GM23338 (cell line): ENCODE measurements around the gene CTSF. TPM values are rescaled to one million over a fixed set of nuclear protein-coding genes. Genes with fewer than 3 reads are reported as not detected.

Experiments
- ATAC-seq: fragments of 200-7000 bp; cut with Tn5 transposase; 3 replicates; pipeline ENCODE4 v1.9.1; 2020
- DNase-seq: peaks from one replicate; pipeline ENCODE4 v3.0.0-alpha.2; 2015; ENCODE audit warnings: low spot score
- H2AFZ ChIP-seq: fragments of 200-600 bp; sonication (generic); 2 replicates; pipeline ENCODE4 v1.8.0; 2016; ENCODE audit warnings: antibody characterized with exemption, mild to moderate bottlenecking, moderate library complexity
- H3F3A ChIP-seq: fragments of 200-600 bp; sonication (generic); replicated peaks from 2 replicates; pipeline ENCODE4 v1.8.0; 2017; ENCODE audit warnings: antibody characterized with exemption, mixed run types, low read depth
- H3K27ac ChIP-seq: fragments of 200-600 bp; sonication (generic); 2 replicates; pipeline ENCODE4 v1.6.1; 2016; ENCODE audit warnings: low read depth
- H3K27me3 ChIP-seq: fragments of 200-600 bp; sonication (generic); 2 replicates; pipeline ENCODE4 v1.8.0; 2016; ENCODE audit warnings: mild to moderate bottlenecking, mixed run types, moderate library complexity; ENCODE audit not compliant: insufficient read depth
- H3K36me3 ChIP-seq: fragments of 200-600 bp; sonication (generic); 2 replicates; pipeline ENCODE4 v1.8.0; 2016; ENCODE audit warnings: mild to moderate bottlenecking; ENCODE audit not compliant: insufficient read depth
- H3K4me1 ChIP-seq: fragments of 200-600 bp; sonication (generic); 2 replicates; pipeline ENCODE4 v1.8.0; 2016; ENCODE audit warnings: mild to moderate bottlenecking, moderate library complexity; ENCODE audit not compliant: insufficient read depth
- H3K4me2 ChIP-seq: fragments of 200-600 bp; sonication (generic); 2 replicates; pipeline ENCODE4 v1.7.1; 2017; ENCODE audit warnings: mixed run types
- H3K4me3 ChIP-seq: fragments of 200-600 bp; sonication (generic); 2 replicates; pipeline ENCODE4 v1.6.1; 2016; ENCODE audit warnings: mixed run types
- H3K79me2 ChIP-seq: fragments of 200-600 bp; sonication (generic); replicated peaks from 2 replicates; pipeline ENCODE4 v1.8.0; 2017; ENCODE audit warnings: mild to moderate bottlenecking; ENCODE audit not compliant: insufficient read depth
- H3K9me2 ChIP-seq: fragments of 200-600 bp; sonication (generic); 2 replicates; pipeline ENCODE4 v1.8.0; 2017; ENCODE audit not compliant: insufficient read depth
- H4K20me1 ChIP-seq: fragments of 200-600 bp; sonication (generic); replicated peaks from 2 replicates; pipeline ENCODE4 v1.8.0; 2017; ENCODE audit warnings: mild to moderate bottlenecking; ENCODE audit not compliant: insufficient read depth
- H3K27ac Mint-ChIP-seq: 2 replicates; pipeline ENCODE4 v1.8.0; 2020; ENCODE audit warnings: inconsistent platforms, mild to moderate bottlenecking, moderate library complexity, mixed read lengths
- H3K27me3 Mint-ChIP-seq: 3 replicates; pipeline ENCODE4 v1.8.0; 2022; ENCODE audit warnings: low read depth, mild to moderate bottlenecking, moderate library complexity, mixed read lengths, inconsistent platforms; ENCODE audit not compliant: insufficient read depth, poor library complexity
- H3K36me3 Mint-ChIP-seq: 3 replicates; pipeline ENCODE4 v1.8.0; 2021; ENCODE audit warnings: low read depth, mild to moderate bottlenecking, inconsistent platforms, moderate library complexity, mixed read lengths
- H3K4me1 Mint-ChIP-seq: 3 replicates; pipeline ENCODE4 v1.8.0; 2020; ENCODE audit warnings: mild to moderate bottlenecking, inconsistent platforms, mixed read lengths
- H3K4me3 Mint-ChIP-seq: 3 replicates; pipeline ENCODE4 v1.8.0; 2021; ENCODE audit warnings: moderate library complexity, mild to moderate bottlenecking, inconsistent platforms, mixed read lengths
- H3K9me3 Mint-ChIP-seq: 3 replicates; pipeline ENCODE4 v1.8.0; 2020; ENCODE audit warnings: moderate library complexity, mild to moderate bottlenecking, inconsistent platforms, mixed read lengths
- CREB1 ChIP-seq: fragments of 250-450 bp; sonication (Bioruptor Pico); IDR thresholded peaks from 2 replicates; pipeline ENCODE4 v1.5.0; 2020; ENCODE audit warnings: low read depth, mild to moderate bottlenecking, moderate library complexity
- CTCF ChIP-seq, 2 experiments: fragments of 200-600 bp in 1 of 2; sonication (generic) in 1 of 2; conservative IDR thresholded peaks; 2 replicates each; pipeline versions ENCODE4 v1.5.1 to v1.6.1; 2016 to 2017; ENCODE audit warnings: antibody characterized with exemption in 2 of 2, low read depth in 2 of 2, mild to moderate bottlenecking in 2 of 2, moderate library complexity in 1 of 2
- ETS1 ChIP-seq: IDR thresholded peaks from 2 replicates; pipeline ENCODE4 v1.6.1; 2016; ENCODE audit warnings: antibody characterized with exemption
- EZH2 ChIP-seq: fragments of 200-600 bp; sonication (generic); IDR thresholded peaks from one replicate; pipeline ENCODE4 v1.8.0; 2017; ENCODE audit warnings: antibody characterized with exemption, mild to moderate bottlenecking, low read depth; ENCODE audit not compliant: unreplicated experiment
- EZH2phosphoT487 ChIP-seq: fragments of 200-600 bp; sonication (generic); IDR thresholded peaks from one replicate; pipeline ENCODE4 v1.8.1; 2018; ENCODE audit warnings: antibody characterized with exemption; ENCODE audit not compliant: unreplicated experiment
- JUNB ChIP-seq: IDR thresholded peaks from one replicate; pipeline ENCODE4 v1.6.1; 2016; ENCODE audit warnings: antibody characterized with exemption; ENCODE audit not compliant: unreplicated experiment
- NANOG ChIP-seq: IDR thresholded peaks from 2 replicates; pipeline ENCODE4 v1.6.1; 2016; ENCODE audit warnings: antibody characterized with exemption, borderline replicate concordance
- POLR2AphosphoS5 ChIP-seq: IDR thresholded peaks from 2 replicates; pipeline ENCODE4 v1.6.1; 2016; ENCODE audit warnings: antibody characterized with exemption, low read depth
- REST ChIP-seq: IDR thresholded peaks from one replicate; pipeline ENCODE4 v1.6.1; 2018; ENCODE audit warnings: antibody characterized with exemption; ENCODE audit not compliant: unreplicated experiment
- STAT1 ChIP-seq: IDR thresholded peaks from one replicate; pipeline ENCODE4 v1.6.1; 2016; ENCODE audit warnings: antibody characterized with exemption; ENCODE audit not compliant: unreplicated experiment
- ZNF114 ChIP-seq: fragments of 250-450 bp; sonication (Bioruptor Pico); IDR thresholded peaks from 2 replicates; pipeline ENCODE4 v1.5.0; 2020; ENCODE audit warnings: mild to moderate bottlenecking, moderate library complexity
- ZNF331 ChIP-seq: fragments of 250-450 bp; sonication (Bioruptor Pico); IDR thresholded peaks from 2 replicates; pipeline ENCODE4 v1.5.0; 2020; ENCODE audit warnings: low read depth, mild to moderate bottlenecking, moderate library complexity
- ZNF462 ChIP-seq: fragments of 250-450 bp; sonication (Bioruptor Pico); IDR thresholded peaks from 2 replicates; pipeline ENCODE4 v1.5.0; 2020; ENCODE audit warnings: mild to moderate bottlenecking, moderate library complexity
- polyA plus RNA-seq: library from polyadenylated mRNA; unstranded; fragments of >200 nt; fragmentation: Nextera tagmentation; extraction: Ambion mirVana; gene quantifications from 2 replicates; pipeline ENCODE4 v1.2.1, GENCODE V29; 2016
- total RNA-seq: library from RNA; depleted of rRNA; stranded (reverse); fragments of >200 nt; shearing (Covaris generic); gene quantifications from 2 replicates; pipeline ENCODE4 v1.2.3, GENCODE V29; 2014

The CTSF gene
- total and polyA plus RNA-seq, 2 experiments from 2014 or later = 20.4 to 51.1 TPM

GRCh38 chr11:66591175-66591574 lies 22.8 kb upstream of the CTSF start:
- H3K36me3 Mint-ChIP-seq = peaks cover 23% of the 10 kb centered on the region
- Histone ChIP-seq H3K27ac (no peak overlapping the region), H3K27me3 (0 out of 2 replicates have a peak, but pooled peaks cover 7% of the 10 kb centered on the region), H3K79me2 (no peaks in the 10 kb centered on the region; the same call in 1 of the 2 replicates), H4K20me1 (no peaks in the 10 kb centered on the region), H3F3A (0 out of 2 replicates have a peak, but pooled peaks cover 10% of the 10 kb centered on the region), H3K36me3 (no peaks in the 10 kb centered on the region; the same call in 1 of the 2 replicates), H2AFZ (no peak overlapping the region), H3K9me2 (no peaks in the 10 kb centered on the region), H3K4me2 (no peak overlapping the region), H3K4me3 (no peak overlapping the region), H3K4me1 (peaks cover 10% of the 10 kb centered on the region; the same call in 1 of the 2 replicates)
- H3K4me1 Mint-ChIP-seq = peaks cover 12% of the 10 kb centered on the region
- no peak for DNase-seq
- no peak for ATAC-seq
- H3K27me3 Mint-ChIP-seq = peaks cover 20% of the 10 kb centered on the region
- H3K9me3 Mint-ChIP-seq = peaks cover 45% of the 10 kb centered on the region
- no peak overlapping the region for H3K4me3 Mint-ChIP-seq
- H3K27ac Mint-ChIP-seq = no peak overlapping the region
- TF ChIP-seq EZH2phosphoT487 (no peak), ZNF114 (CRISPR knock-in tag) (no peak), ETS1 (no peak), REST (no peak), STAT1 (no peak), EZH2 (no peak), ZNF331 (CRISPR knock-in tag) (no peak), ZNF462 (CRISPR knock-in tag) (no peak), POLR2AphosphoS5 (no peak), JUNB (no peak), CTCF (conservative IDR thresholded peaks at IDR 0.05; ENCODE audit: low read depth in 2 of 2) (no peak), CREB1 (CRISPR knock-in tag) (no peak), NANOG (no peak)
